ACHN (cell line): ENCODE results near the gene SH3PXD2A.

Source experiments
- DNase-seq: peaks from one replicate; pipeline ENCODE4 v3.0.0-alpha.2; 2015
- in situ Hi-C: cut with HindIII; loops from 2 replicates; pipeline ENCODE4 v1.10.0; 2017; ENCODE audit warnings: low sequenced_read_pairs, low pct_ligation_motif_present, low pct_unique_long_range_greater_than_20kb

The SH3PXD2A gene

GRCh38 chr10:103855424-103855823 is at the start of gene SH3PXD2A:
Gene SH3PXD2A, minus strand, starts transcription at chr10:103855576. Its CDS starts 310 bp downstream, at chr10:103855266.
- in situ Hi-C loops, result loop anchor here (25.0 kb wide), 1 partner anchor 143 kb away; no protein-coding TSS in a partner anchor
- peak; percentile 18 for DNase-seq

- in situ Hi-C loops, result no loop called here
Observed at GRCh38 chr10:103901299-103901698, 45.9 kb upstream of the SH3PXD2A start.

GRCh38 chr10:103899312-103899711 is 43.9 kb upstream of the SH3PXD2A start:
- DNase-seq, result no peak
- in situ Hi-C loops, result no loop called here

More at GRCh38 chr10:103901299-103901698, 45.9 kb upstream of the SH3PXD2A start:
- no peak for DNase-seq

- in situ Hi-C loops, result no loop called here
- DNase-seq, result no peak
Observed at GRCh38 chr10:103897241-103897774, 41.9 kb upstream of the SH3PXD2A start.

GRCh38 chr10:103896225-103896624 is 40.8 kb upstream of the SH3PXD2A start:
- in situ Hi-C loops, result no loop called here
- DNase-seq, result no peak

- DNase-seq, result no peak
- in situ Hi-C loops, result no loop called here
Observed at GRCh38 chr10:103895411-103896186, 40.2 kb upstream of the SH3PXD2A start.

GRCh38 chr10:103894441-103894864 is 39.1 kb upstream of the SH3PXD2A start:
- in situ Hi-C loops, result no loop called here
- DNase-seq, result no peak

- in situ Hi-C loops, result no loop called here
- DNase-seq, result no peak
Observed at GRCh38 chr10:103893817-103894216, 38.4 kb upstream of the SH3PXD2A start.

GRCh38 chr10:103892181-103892580 is 36.8 kb upstream of the SH3PXD2A start:
- in situ Hi-C loops, result no loop called here

GRCh38 chr10:103890688-103891087 is 35.3 kb upstream of the SH3PXD2A start:
- in situ Hi-C loops, result no loop called here
- no peak for DNase-seq

More at GRCh38 chr10:103892181-103892580, 36.8 kb upstream of the SH3PXD2A start:
- no peak for DNase-seq

- in situ Hi-C loops, result no loop called here
- no peak for DNase-seq
Observed at GRCh38 chr10:103890194-103890658, 34.9 kb upstream of the SH3PXD2A start.

- no peak for DNase-seq
- in situ Hi-C loops, result no loop called here
Observed at GRCh38 chr10:103889121-103889720, 33.8 kb upstream of the SH3PXD2A start.

- peak; percentile 90 for DNase-seq
- in situ Hi-C loops, result no loop called here
Observed at GRCh38 chr10:103888113-103888841, 32.9 kb upstream of the SH3PXD2A start.

GRCh38 chr10:103885617-103886016 is 30.2 kb upstream of the SH3PXD2A start:
- no peak for DNase-seq
- in situ Hi-C loops, result no loop called here

- DNase-seq, result peak; percentile 66
- in situ Hi-C loops, result no loop called here
Observed at GRCh38 chr10:103884681-103885139, 29.3 kb upstream of the SH3PXD2A start.

- no peak for DNase-seq
- in situ Hi-C loops, result no loop called here
Observed at GRCh38 chr10:103882285-103883007, 27.1 kb upstream of the SH3PXD2A start.

- in situ Hi-C loops, result no loop called here
- no peak for DNase-seq
Observed at GRCh38 chr10:103881416-103882284, 26.3 kb upstream of the SH3PXD2A start.
